CD4-positive, alpha-beta memory T cell (primary cell): Measurements from ENCODE around the gene CABP4. TPM values are rescaled to one million over a fixed set of nuclear protein-coding genes. Genes with fewer than 3 reads are reported as not detected.

Experiments
- CTCF ChIA-PET: fragments of 350-600 bp; sonication (Branson Sonifier 250); formaldehyde crosslinking; loops from one replicate; lab custom pipeline; 2021; ENCODE audit warnings: inconsistent platforms; ENCODE audit not compliant: partially characterized antibody; lab: Charles Lee
- POLR2A ChIA-PET: fragments of 350-600 bp; sonication (Branson Sonifier 250); formaldehyde crosslinking; loops from one replicate; lab custom pipeline; 2021; ENCODE audit not compliant: partially characterized antibody; lab: Charles Lee
- DNase-seq, 5 donors: peaks; one replicate each; pipeline versions ENCODE4 v3.0.0 to v3.0.0-alpha.2; 2020 to 2022; ENCODE audit warnings: mixed read lengths in 1 of 5
- H3K27ac ChIP-seq: one replicate; pipeline ENCODE4 v1.7.0; 2013; ENCODE audit warnings: low read depth, low read length
- H3K27me3 ChIP-seq: 2 replicates; pipeline ENCODE4 v1.7.0; 2013; ENCODE audit warnings: mild to moderate bottlenecking, low read length, moderate library complexity; ENCODE audit not compliant: insufficient read depth
- H3K36me3 ChIP-seq: 2 replicates; pipeline ENCODE4 v1.7.0; 2013; ENCODE audit warnings: mild to moderate bottlenecking, low read length, moderate library complexity; ENCODE audit not compliant: insufficient read depth
- H3K4me1 ChIP-seq: 2 replicates; pipeline ENCODE4 v1.7.0; 2013; ENCODE audit warnings: mild to moderate bottlenecking, low read length, moderate library complexity; ENCODE audit not compliant: insufficient read depth
- H3K4me3 ChIP-seq, 2 donors: one replicate each; pipeline ENCODE4 v1.7.0; 2013; ENCODE audit warnings: low read length in 2 of 2, mild to moderate bottlenecking in 1 of 2
- H3K9me3 ChIP-seq, 2 donors: one replicate each; pipeline ENCODE4 v1.7.0; 2013; ENCODE audit warnings: low read length in 2 of 2, control low read depth in 1 of 2; ENCODE audit not compliant: control insufficient read depth in 1 of 2
- H3K27ac Mint-ChIP-seq, 7 donors: one replicate each; pipeline ENCODE4 v1.8.0; 2020 to 2021; ENCODE audit warnings: mixed read lengths in 7 of 7, mild to moderate bottlenecking in 6 of 7, inconsistent platforms in 3 of 7, moderate library complexity in 3 of 7
- H3K27me3 Mint-ChIP-seq, 2 donors: one replicate each; pipeline ENCODE4 v1.8.0; 2020 to 2021; ENCODE audit warnings: mixed read lengths in 2 of 2
- H3K36me3 Mint-ChIP-seq, 2 donors: one replicate each; pipeline ENCODE4 v1.8.0; 2020 to 2021; ENCODE audit warnings: mixed read lengths in 2 of 2, inconsistent platforms in 1 of 2, mild to moderate bottlenecking in 1 of 2
- H3K4me1 Mint-ChIP-seq, 4 donors: one replicate each; pipeline ENCODE4 v1.8.0; 2020 to 2021; ENCODE audit warnings: mixed read lengths in 4 of 4, mild to moderate bottlenecking in 1 of 4
- H3K4me3 Mint-ChIP-seq, 8 donors: one replicate each; pipeline ENCODE4 v1.8.0; 2020 to 2021; ENCODE audit warnings: mixed read lengths in 8 of 8, mild to moderate bottlenecking in 7 of 8, moderate library complexity in 6 of 8, inconsistent platforms in 3 of 8
- H3K9me3 Mint-ChIP-seq, 8 donors: one replicate each; pipeline ENCODE4 v1.8.0; 2020 to 2021; ENCODE audit warnings: mixed read lengths in 8 of 8, mild to moderate bottlenecking in 5 of 8, inconsistent platforms in 3 of 8, moderate library complexity in 1 of 8
- intact Hi-C: fragments of 100-400 bp; cut with micrococcal nuclease; formaldehyde crosslinking; loops from one replicate; pipeline ENCODE4 v1.15.1; 2023
- polyA plus RNA-seq, 2 donors: library from polyadenylated mRNA; unstranded; fragments of 300-500 nt; fragmentation: Illumina TruSeq; gene quantifications; one replicate each; pipeline ENCODE4 v1.2.3, GENCODE V29; 2021
- total RNA-seq, 2 experiments: library from RNA; stranded (reverse); gene quantifications; one replicate each; pipeline ENCODE4 v1.2.3, GENCODE V29; 2021

The CABP4 gene
- total and polyA plus RNA-seq, 4 experiments from 2014 or later, result 0.27 to 2.3 (median 1.1) TPM

DNA sequence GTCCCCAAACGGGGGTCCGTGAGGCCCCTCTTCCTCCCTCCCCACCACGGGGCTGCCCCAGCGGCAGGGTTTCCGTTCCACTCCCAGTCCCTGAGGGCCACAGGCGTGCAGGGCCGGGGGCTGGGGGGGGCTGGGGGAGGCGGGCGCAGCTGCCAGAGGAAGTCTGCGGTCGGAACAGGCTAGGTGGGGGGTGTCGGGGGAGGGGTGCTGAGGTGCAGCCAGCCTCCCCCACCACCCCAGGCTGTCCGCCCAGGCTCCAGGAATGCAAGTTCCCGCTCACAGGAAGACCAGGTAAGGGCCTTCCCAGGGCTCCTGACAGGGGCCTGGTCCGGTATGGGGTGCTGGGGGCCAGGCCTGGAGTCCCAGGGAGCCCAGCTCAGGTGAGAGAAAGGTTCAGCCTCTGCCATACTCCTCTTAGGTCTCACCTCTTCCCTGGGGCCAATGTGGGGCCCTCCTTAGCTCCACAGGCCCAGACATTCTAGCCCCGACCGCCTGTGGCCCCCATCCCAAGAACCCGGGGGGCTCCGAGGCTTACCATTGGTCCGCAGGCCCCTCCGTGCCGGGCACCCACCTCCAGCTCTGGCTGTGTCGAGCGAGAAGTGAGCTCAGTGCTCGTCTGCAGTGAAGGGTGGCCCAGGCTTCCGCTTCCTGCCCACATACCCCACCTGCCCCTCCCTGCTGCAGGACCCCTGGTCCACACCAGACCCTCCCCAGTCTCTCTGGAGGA is 17.9 kb upstream of the CABP4 start, which contains the start of gene PTPRCAP:
PTPRCAP (minus strand) TSS at position 601 of the 727 bp plus-strand sequence; CDS start at position 538, 63 bp downstream.
- CTCF ChIA-PET, result interaction anchor here (0.9 to 5.0 kb wide), 12 partner anchors 9 to 46 kb away, joined by 3 to 65 read pairs (median 6); partner anchors contain the start of genes AIP, PPP1CA, RAD9A and RPS6KB2
- Mint-ChIP-seq H3K27ac (peak within 1 kb of the TSS; percentile 89 to 98 (median 96)), H3K9me3 (peaks cover 0 to 5% (median 0%) of the 10 kb centered on the region in 8 donors)

DNA sequence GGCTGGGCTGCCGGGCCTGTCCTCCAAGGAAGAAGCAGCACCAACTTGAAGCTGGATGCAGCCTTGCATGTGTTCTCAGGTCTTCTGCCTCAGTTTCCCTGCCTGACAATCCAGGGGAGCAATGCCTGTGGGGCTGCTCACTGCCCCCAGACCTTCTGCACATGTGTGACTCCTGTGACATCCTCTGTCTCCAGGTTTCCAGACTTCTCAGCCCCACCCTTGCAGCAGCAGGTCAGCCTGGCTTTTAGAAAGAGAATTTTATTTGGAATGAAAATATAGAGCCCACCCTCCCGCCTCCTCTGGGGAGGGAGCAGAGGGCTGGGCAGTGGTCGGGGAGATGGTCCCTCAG is 17.4 kb upstream of the CABP4 start:
- Histone ChIP-seq H3K4me3 (peak overlapping the region; percentile 81 to 100), H3K27me3 (no peaks in the 10 kb centered on the region), H3K36me3 (peaks cover 26% of the 10 kb centered on the region), H3K27ac (peak overlapping the region; percentile 78), H3K4me1 (peaks cover 78% of the 10 kb centered on the region), H3K9me3 (no peaks in the 10 kb centered on the region)
- peaks cover 0 to 4% (median 0%) of the 10 kb centered on the region in 8 donors for H3K9me3 Mint-ChIP-seq
- DNase-seq, result no peak
- peak overlapping the region; percentile 88 to 98 (median 95) for H3K27ac Mint-ChIP-seq
- peaks cover 9 to 36% of the 10 kb centered on the region in 2 donors for H3K36me3 Mint-ChIP-seq
- POLR2A ChIA-PET, result interaction anchor here (0.8 to 31.8 kb wide), 25 partner anchors 9 to 1125 kb away, joined by 3 to 2262 read pairs (median 7); partner anchors contain the start of genes AIP, BBS1, CABP4 and CARNS1
- intact Hi-C loops, result loop anchor here (1.0 to 2.0 kb wide), 7 partner anchors 9 to 69 kb away; partner anchors contain the start of genes RPS6KB2 and TMEM134
- peak overlapping the region; percentile 96 to 99 (median 97) for H3K4me3 Mint-ChIP-seq
- peaks cover 44 to 83% (median 57%) of the 10 kb centered on the region in 4 donors for H3K4me1 Mint-ChIP-seq
- CTCF ChIA-PET, result interaction anchor here (0.9 to 5.0 kb wide), 13 partner anchors 9 to 56 kb away, joined by 3 to 65 read pairs (median 6); partner anchors contain the start of genes AIP, PPP1CA, RAD9A and RPS6KB2
- no peaks in the 10 kb centered on the region for H3K27me3 Mint-ChIP-seq

More for the DNA sequence above, 17.9 kb upstream of the CABP4 start, which contains the start of gene PTPRCAP:
- peaks cover 43 to 79% (median 58%) of the 10 kb centered on the region in 4 donors for H3K4me1 Mint-ChIP-seq
- Histone ChIP-seq H3K27ac (peak within 1 kb of the TSS; percentile 78), H3K4me3 (peak within 1 kb of the TSS; percentile 81 to 100), H3K27me3 (no peaks in the 10 kb centered on the region), H3K9me3 (no peaks in the 10 kb centered on the region), H3K36me3 (peaks cover 30% of the 10 kb centered on the region), H3K4me1 (peaks cover 78% of the 10 kb centered on the region)
- intact Hi-C loops, result loop anchor here (1.0 to 2.0 kb wide), 6 partner anchors 9 to 47 kb away; partner anchors contain the start of genes RPS6KB2 and TMEM134
- H3K27me3 Mint-ChIP-seq, result no peaks in the 10 kb centered on the region
- H3K36me3 Mint-ChIP-seq, result peaks cover 10 to 40% of the 10 kb centered on the region in 2 donors
- DNase-seq, result peak; percentile 80 to 90 (median 83)
- POLR2A ChIA-PET, result interaction anchor here (0.8 to 31.8 kb wide), 31 partner anchors 9 to 1822 kb away, joined by 3 to 2262 read pairs (median 6); partner anchors contain the start of genes AIP, CABP4, CARNS1 and CDK2AP2
- peak within 1 kb of the TSS; percentile 96 to 99 (median 97) for H3K4me3 Mint-ChIP-seq

DNA sequence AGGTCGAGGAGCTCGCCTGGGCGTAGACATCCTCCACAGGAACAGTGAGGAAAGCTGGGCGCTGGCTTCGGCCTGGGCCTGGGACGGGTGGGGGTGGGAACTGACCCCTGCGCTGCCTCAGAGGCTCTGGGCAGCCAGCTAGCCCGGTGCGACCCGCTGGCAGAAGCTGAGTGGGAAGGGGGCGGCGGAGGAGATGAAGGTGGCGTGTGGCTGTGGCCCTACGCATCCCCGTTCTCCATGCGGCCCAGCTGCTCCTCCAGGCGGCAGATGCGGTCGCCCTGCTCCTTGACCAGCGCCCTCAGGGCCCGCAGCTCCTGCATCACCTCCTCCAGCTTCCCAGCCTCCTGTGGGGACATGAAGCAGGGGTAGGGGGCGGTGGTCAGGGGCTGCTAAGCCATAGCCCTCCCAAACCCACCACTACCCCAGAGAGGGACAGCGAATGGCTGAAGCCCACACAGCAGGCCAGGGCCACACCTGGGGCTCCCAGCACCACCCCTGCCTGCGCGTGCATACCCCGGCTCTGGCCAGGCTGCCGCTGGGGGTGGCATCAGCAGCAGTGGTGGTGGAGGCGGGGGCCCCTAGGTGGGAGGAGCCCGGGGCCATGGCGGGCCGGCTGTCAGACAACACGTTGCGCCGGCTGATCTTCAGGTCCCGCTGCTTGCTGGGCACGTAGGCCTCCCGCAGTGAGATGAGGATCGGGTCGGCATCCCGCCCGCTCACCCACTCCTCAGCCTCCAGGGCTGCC is 16.8 kb upstream of the CABP4 start:
- ChIA-PET POLR2A (interaction anchor here (0.8 to 31.8 kb wide), 25 partner anchors 10 to 1126 kb away, joined by 3 to 2262 read pairs (median 7); partner anchors contain the start of genes AIP, BBS1, CABP4 and CARNS1), CTCF (interaction anchor here (0.9 to 5.0 kb wide), 12 partner anchors 10 to 56 kb away, joined by 3 to 65 read pairs (median 6); partner anchors contain the start of genes AIP, PPP1CA, RAD9A and RPS6KB2)
- peak overlapping the region; percentile 96 to 99 (median 97) for H3K4me3 Mint-ChIP-seq
- DNase-seq, result peak; percentile 74 to 85 (median 75)
- peaks cover 0 to 4% (median 0%) of the 10 kb centered on the region in 8 donors for H3K9me3 Mint-ChIP-seq
- no peaks in the 10 kb centered on the region for H3K27me3 Mint-ChIP-seq
- Histone ChIP-seq H3K36me3 (peaks cover 22% of the 10 kb centered on the region), H3K9me3 (no peaks in the 10 kb centered on the region), H3K4me3 (peak overlapping the region; percentile 81 to 100), H3K4me1 (peaks cover 76% of the 10 kb centered on the region), H3K27me3 (no peaks in the 10 kb centered on the region), H3K27ac (peak overlapping the region; percentile 78)
- intact Hi-C loops, result loop anchor here (2.0 kb wide), 1 partner anchor 68 kb away; no protein-coding TSS in a partner anchor
- peaks cover 43 to 81% (median 55%) of the 10 kb centered on the region in 4 donors for H3K4me1 Mint-ChIP-seq
- H3K36me3 Mint-ChIP-seq, result peaks cover 9 to 36% of the 10 kb centered on the region in 2 donors
- H3K27ac Mint-ChIP-seq, result peak overlapping the region; percentile 93 to 98 (median 96)

DNA sequence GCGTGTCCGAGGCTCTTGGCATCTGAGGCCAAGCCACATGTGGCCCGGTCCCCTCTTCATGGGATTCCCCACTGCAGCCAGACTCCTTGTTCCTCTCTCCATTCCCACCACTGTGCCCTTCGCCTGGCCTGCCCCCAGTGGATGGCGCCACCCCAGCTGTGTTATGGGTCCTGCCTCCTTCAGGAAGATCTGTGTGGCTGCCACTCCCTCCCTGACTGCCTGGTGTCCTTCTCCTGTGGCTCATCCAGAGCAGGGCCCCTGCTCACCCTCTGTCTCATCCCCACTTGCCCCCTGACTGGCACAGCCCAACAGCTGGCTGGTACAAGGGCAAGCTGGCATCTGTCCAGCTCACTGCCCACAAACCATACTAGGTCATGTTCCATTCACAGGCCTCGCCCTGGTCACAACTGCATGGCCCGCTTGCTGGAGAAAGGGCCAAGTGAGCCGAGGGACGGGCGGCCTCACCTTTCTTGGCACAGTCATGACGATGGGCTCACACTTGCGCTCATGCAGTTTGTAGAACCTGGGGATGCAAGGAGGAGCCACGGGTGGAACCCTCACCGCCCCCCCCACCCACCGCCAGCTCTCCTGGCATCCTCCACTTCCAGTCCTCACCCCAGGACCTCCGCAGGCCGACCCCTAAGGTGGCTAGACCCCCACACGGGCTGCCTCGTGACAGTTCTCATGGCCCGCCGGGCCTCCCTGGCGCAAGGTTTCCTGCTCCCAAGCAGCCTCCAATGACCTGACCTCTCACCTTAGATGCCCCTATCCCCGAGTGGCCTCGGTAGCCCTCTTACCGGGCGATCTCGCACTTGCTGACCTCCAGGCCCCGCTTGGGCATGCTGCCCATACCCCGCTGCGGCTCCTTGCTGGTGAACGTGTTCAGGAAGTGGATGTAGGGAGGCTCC is 15.6 kb upstream of the CABP4 start:
- Mint-ChIP-seq H3K4me1 (peaks cover 37 to 81% (median 53%) of the 10 kb centered on the region in 4 donors), H3K9me3 (peaks cover 0 to 4% (median 0%) of the 10 kb centered on the region in 8 donors), H3K27ac (peak overlapping the region; percentile 92 to 98 (median 96)), H3K4me3 (peak overlapping the region; percentile 96 to 99 (median 97)), H3K27me3 (no peaks in the 10 kb centered on the region), H3K36me3 (peaks cover 9 to 29% of the 10 kb centered on the region in 2 donors)
- H3K27ac ChIP-seq, result peak overlapping the region; percentile 78
- ChIA-PET POLR2A (interaction anchor here (1.0 to 31.8 kb wide), 12 partner anchors 11 to 200 kb away, joined by 3 to 2262 read pairs (median 37); partner anchors contain the start of genes AIP, CABP4, CARNS1 and CDK2AP2), CTCF (interaction anchor here (0.8 to 5.0 kb wide), 10 partner anchors 10 to 88 kb away, joined by 3 to 65 read pairs (median 8); partner anchors contain the start of genes PPP1CA, RAD9A, RPS6KB2 and TBC1D10C)
- intact Hi-C loops, result loop anchor here (2.0 kb wide), 1 partner anchor 67 kb away; no protein-coding TSS in a partner anchor
- no peaks in the 10 kb centered on the region for H3K27me3 ChIP-seq
- peak in 1 of 5 donors; percentile 37 for DNase-seq
- peak overlapping the region; percentile 47 to 81 for H3K4me3 ChIP-seq
- no peaks in the 10 kb centered on the region for H3K9me3 ChIP-seq
- peaks cover 15% of the 10 kb centered on the region for H3K36me3 ChIP-seq
- peaks cover 69% of the 10 kb centered on the region for H3K4me1 ChIP-seq

DNA sequence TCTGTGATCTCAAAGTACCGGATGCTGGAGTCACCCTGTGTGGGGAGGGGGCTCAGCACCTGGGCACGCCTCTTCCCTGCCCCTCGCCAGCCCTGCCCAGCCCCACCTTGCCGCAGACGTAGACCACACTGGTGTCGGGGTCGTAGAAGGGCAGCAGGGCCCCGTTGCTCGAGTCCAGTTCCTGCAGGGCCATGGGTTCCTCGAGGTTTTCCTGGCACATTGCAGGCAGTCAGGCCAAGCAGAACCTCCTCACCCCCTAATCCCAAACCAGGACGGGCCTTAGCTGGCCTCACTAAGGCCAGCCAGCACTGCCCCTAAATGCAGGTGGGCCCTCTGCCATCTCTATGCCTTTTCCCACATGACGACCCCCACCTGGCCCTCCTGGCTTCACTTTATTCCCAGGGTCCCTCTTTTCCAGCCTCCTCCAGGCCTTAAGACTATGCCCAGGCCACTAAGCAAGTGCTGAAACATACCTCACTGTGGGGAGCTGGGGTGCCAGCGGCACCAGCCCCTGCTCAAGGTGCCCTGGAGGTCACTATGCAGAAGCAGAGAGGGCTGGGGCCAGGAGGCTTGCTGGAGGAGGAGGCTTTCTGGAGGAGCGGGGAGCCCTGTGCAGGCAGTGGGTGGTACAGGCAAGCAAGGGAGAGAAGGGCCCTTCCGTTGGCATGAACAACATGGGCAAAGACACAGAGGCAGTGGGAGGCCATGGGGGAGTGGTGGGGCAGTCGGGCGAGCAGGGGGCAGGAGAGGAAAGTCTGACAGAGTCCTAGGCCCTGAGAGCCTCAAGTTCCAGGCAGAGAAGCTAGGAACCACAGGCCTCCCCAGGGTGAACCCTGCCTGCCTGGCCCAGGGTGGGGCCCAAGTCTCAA is 14.7 kb upstream of the CABP4 start:
- peak overlapping the region; percentile 47 to 81 for H3K4me3 ChIP-seq
- H3K36me3 Mint-ChIP-seq, result peaks cover 6 to 25% of the 10 kb centered on the region in 2 donors
- peak overlapping the region; percentile 92 to 98 (median 96) for H3K27ac Mint-ChIP-seq
- H3K27me3 Mint-ChIP-seq, result no peaks in the 10 kb centered on the region
- H3K27me3 ChIP-seq, result no peaks in the 10 kb centered on the region
- H3K9me3 ChIP-seq, result no peaks in the 10 kb centered on the region
- H3K4me3 Mint-ChIP-seq, result peak overlapping the region; percentile 96 to 99 (median 97)
- H3K27ac ChIP-seq, result peak overlapping the region; percentile 78
- H3K36me3 ChIP-seq, result peaks cover 10% of the 10 kb centered on the region
- peaks cover 69% of the 10 kb centered on the region for H3K4me1 ChIP-seq
- intact Hi-C loops, result no loop called here
- ChIA-PET CTCF (interaction anchor here (0.7 to 5.0 kb wide), 6 partner anchors 10 to 37 kb away, joined by 3 to 65 read pairs (median 4); partner anchors contain the start of genes PPP1CA, TBC1D10C and TMEM134), POLR2A (interaction anchor here (0.9 to 31.8 kb wide), 7 partner anchors 12 to 201 kb away, joined by 4 to 2262 read pairs (median 279); partner anchors contain the start of genes AIP, CABP4, CARNS1 and CDK2AP2)
- peaks cover 42 to 84% (median 55%) of the 10 kb centered on the region in 4 donors for H3K4me1 Mint-ChIP-seq
- peaks cover 0 to under 1% (median 0%) of the 10 kb centered on the region in 8 donors for H3K9me3 Mint-ChIP-seq
- peak in 1 of 5 donors; percentile 31 for DNase-seq
